Large intestine (tissue), 3 donors: ENCODE measurements around the gene TSPYL4. TPM values are rescaled to one million over a fixed set of nuclear protein-coding genes. Genes with fewer than 3 reads are reported as not detected.

Experiments used
- DNase-seq, 2 donors: peaks; one replicate each; pipeline versions ENCODE4 v3.0.0 to v3.0.0-alpha.2; 2013
- H3K27ac ChIP-seq: one replicate; pipeline ENCODE4 v1.5.1; 2013; ENCODE audit warnings: low read length
- H3K27me3 ChIP-seq: 2 replicates; pipeline ENCODE4 v1.6.1; 2013; ENCODE audit warnings: low read length; ENCODE audit not compliant: control insufficient read depth, insufficient read depth
- H3K36me3 ChIP-seq: 2 replicates; pipeline ENCODE4 v1.6.1; 2013; ENCODE audit warnings: low read length; ENCODE audit not compliant: control insufficient read depth, insufficient read depth
- H3K4me1 ChIP-seq: one replicate; pipeline ENCODE4 v1.6.1; 2013; ENCODE audit warnings: low read length; ENCODE audit not compliant: control insufficient read depth, insufficient read depth
- H3K4me3 ChIP-seq: one replicate; pipeline ENCODE4 v1.5.1; 2013; ENCODE audit warnings: low read length
- H3K9me3 ChIP-seq: one replicate; pipeline ENCODE4 v1.6.1; 2013; ENCODE audit warnings: mild to moderate bottlenecking, low read depth, low read length, moderate library complexity; ENCODE audit not compliant: control insufficient read depth
- WGBS: methylation state at CpG from one replicate; pipeline ENCODE4 v1.1.5; 2013; ENCODE audit warnings: low lambda C conversion rate; ENCODE audit not compliant: insufficient coverage; 5-methylcytosine and 5-hydroxymethylcytosine counted together
- polyA plus RNA-seq: library from polyadenylated mRNA; unstranded; fragments of 120-200 nt; gene quantifications from one replicate; pipeline ENCODE4 v1.2.1, GENCODE V29; 2013

TSPYL4 gene
- polyA plus RNA-seq, 1 donor: 22.3 TPM

GRCh38 chr6:116210316-116210715, 43.6 kb downstream of the TSPYL4 start:
- WGBS: 100% methylated on average over 2 of the region's 5 CpGs
- Histone ChIP-seq H3K27me3 (no peaks in the 10 kb centered on the region), H3K9me3 (no peaks in the 10 kb centered on the region), H3K36me3 (no peaks in the 10 kb centered on the region), H3K4me1 (no peaks in the 10 kb centered on the region), H3K4me3 (no peak overlapping the region), H3K27ac (no peak overlapping the region)
- no peak for DNase-seq

- no peak overlapping the region for H3K27ac ChIP-seq
- no peaks in the 10 kb centered on the region for H3K4me1 ChIP-seq
- H3K4me3 ChIP-seq: no peak overlapping the region
- no peaks in the 10 kb centered on the region for H3K9me3 ChIP-seq
- WGBS: 80% methylated on average over 2 of the region's 4 CpGs
- DNase-seq: no peak
- no peaks in the 10 kb centered on the region for H3K36me3 ChIP-seq
- H3K27me3 ChIP-seq: no peaks in the 10 kb centered on the region
These were observed 45.7 kb downstream of the TSPYL4 start for GRCh38 chr6:116208056-116208785.

- Histone ChIP-seq H3K4me1 (no peaks in the 10 kb centered on the region), H3K4me3 (no peak overlapping the region), H3K27me3 (no peaks in the 10 kb centered on the region), H3K9me3 (no peaks in the 10 kb centered on the region), H3K36me3 (no peaks in the 10 kb centered on the region), H3K27ac (no peak overlapping the region)
- DNase-seq: peak in 1 of 2 donors; percentile 26
- WGBS: 100% methylated on average over 1 of the region's 1 CpG
These were observed 47.5 kb downstream of the TSPYL4 start for GRCh38 chr6:116206231-116206903.

GRCh38 chr6:116205281-116205680, 48.6 kb downstream of the TSPYL4 start:
- Histone ChIP-seq H3K4me3 (no peak overlapping the region), H3K36me3 (no peaks in the 10 kb centered on the region), H3K27me3 (no peaks in the 10 kb centered on the region), H3K9me3 (no peaks in the 10 kb centered on the region), H3K27ac (no peak overlapping the region), H3K4me1 (no peaks in the 10 kb centered on the region)
- 89% methylated on average over 1 of the region's 2 CpGs for WGBS
- no peak for DNase-seq

- Histone ChIP-seq H3K36me3 (peaks cover 2% of the 10 kb centered on the region), H3K27me3 (no peaks in the 10 kb centered on the region), H3K4me1 (no peaks in the 10 kb centered on the region), H3K9me3 (no peaks in the 10 kb centered on the region), H3K27ac (no peak overlapping the region), H3K4me3 (no peak overlapping the region)
- DNase-seq: no peak
- no CpG with 5 or more reads among the region's 2 CpGs for WGBS
These were observed 52.3 kb downstream of the TSPYL4 start for GRCh38 chr6:116201538-116201937.

GRCh38 chr6:116200619-116201249, 53.1 kb downstream of the TSPYL4 start:
- no peak overlapping the region for H3K27ac ChIP-seq
- H3K9me3 ChIP-seq: no peaks in the 10 kb centered on the region
- H3K36me3 ChIP-seq: peaks cover 2% of the 10 kb centered on the region
- no peak overlapping the region for H3K4me3 ChIP-seq
- H3K4me1 ChIP-seq: no peaks in the 10 kb centered on the region
- 100% methylated on average over 3 of the region's 3 CpGs for WGBS
- no peak for DNase-seq
- no peaks in the 10 kb centered on the region for H3K27me3 ChIP-seq

Other genes starting within 250 kb of the TSPYL4 start
- 10.7 TPM for gene FRK, start 193.2 kb downstream of the TSPYL4 start, polyA plus RNA-seq
- gene NT5DC1, start 153.2 kb downstream of the TSPYL4 start, polyA plus RNA-seq: 54.4 TPM
- 0.10 TPM for gene COL10A1, start 127.9 kb downstream of the TSPYL4 start, polyA plus RNA-seq
- 85.8 TPM for gene TSPYL1, start 25.9 kb upstream of the TSPYL4 start, polyA plus RNA-seq
- 16.8 TPM for gene DSE, start 116.9 kb upstream of the TSPYL4 start, polyA plus RNA-seq
- gene CALHM6, start 207.3 kb upstream of the TSPYL4 start, polyA plus RNA-seq: 7.8 TPM